AG08395 (cell line): ENCODE measurements around the gene NCKIPSD.
"Not testable (repeated sequence)": the region's sequence is repeated elsewhere in the genome, so short reads cannot be mapped to it uniquely, and the experiment has no call there.

Experiments
- DNase-seq: peaks from one replicate; pipeline ENCODE4 v3.0.0; 2012; ENCODE audit warnings: mixed read lengths, low spot score

NCKIPSD gene

DNA sequence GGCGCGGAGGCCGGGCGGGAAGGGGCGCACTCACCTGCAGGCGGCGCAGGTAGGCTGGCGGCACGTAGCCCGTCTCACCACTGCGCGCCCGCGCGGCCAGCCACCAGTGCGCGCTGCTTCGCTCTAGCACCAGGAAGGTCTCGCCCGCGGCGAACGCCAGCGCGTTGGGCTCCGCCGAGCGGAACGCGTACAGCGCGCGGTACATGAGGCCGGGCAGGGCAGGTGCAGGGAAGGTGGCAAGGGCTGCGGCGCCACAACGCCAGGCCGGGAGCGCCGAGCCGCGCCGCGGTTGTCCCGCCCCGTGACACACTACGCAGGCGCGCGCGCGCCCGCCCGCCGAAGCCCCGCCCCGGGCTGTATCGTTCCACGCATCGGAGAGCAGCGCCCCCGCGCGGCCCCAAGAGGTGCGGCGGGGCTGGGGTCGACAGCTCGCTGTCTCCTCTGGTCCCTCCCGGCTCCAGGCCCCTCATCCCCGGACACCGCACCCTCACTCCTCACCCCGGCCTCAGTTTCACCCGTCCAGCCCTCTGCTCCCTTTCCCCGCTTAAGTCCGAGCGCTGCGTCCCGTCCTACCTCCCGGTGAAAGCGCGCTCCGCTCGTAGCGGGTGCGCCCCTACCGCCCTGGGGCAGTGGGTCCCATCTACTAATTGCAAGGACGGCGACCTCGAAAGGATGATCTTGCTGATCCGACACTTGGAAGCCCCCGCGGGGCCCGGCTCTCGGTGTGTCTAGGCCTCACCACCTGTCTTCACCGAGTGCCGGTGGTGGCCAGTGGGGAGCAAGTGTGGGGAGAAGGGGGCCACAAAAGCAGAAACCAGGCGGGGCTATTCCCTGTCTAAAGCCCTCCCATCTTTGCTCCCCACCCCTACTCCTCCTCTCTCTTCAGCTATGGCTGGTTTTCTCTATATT lies at the start of gene NCKIPSD:
NCKIPSD (minus strand) TSS at position 313 of the 909 bp plus-strand sequence; CDS start at position 205, 108 bp downstream.
- DNase-seq = peak; percentile 98

- DNase-seq = not testable (repeated sequence)
Observed at GRCh38 chr3:48735075-48735767, 49.5 kb upstream of the NCKIPSD start.

- DNase-seq = not testable (repeated sequence)
Observed at GRCh38 chr3:48734541-48734940, 48.8 kb upstream of the NCKIPSD start.

- not testable (repeated sequence) for DNase-seq
Observed at GRCh38 chr3:48733752-48734518, 48.2 kb upstream of the NCKIPSD start.

DNA sequence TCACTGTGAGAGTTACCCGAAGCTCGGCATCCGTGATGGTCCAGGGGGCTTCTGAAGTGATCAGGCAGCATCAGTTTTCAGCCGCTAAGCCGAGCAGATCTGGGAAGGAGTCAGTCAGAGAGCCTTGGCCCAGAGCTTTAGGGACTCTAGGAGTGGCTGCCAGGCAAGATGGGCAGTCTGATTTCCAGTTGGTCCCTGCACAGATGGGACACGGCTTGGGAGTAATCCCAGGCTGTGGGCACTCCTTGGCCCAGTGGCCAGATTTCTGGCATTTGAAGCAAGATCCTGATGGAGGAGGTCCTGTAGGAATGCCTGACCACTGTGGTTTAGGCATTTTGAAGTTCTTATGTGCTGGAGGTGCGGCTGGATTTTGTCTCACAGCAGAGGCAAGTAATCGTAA lies 41.8 kb upstream of the NCKIPSD start:
- no peak for DNase-seq

GRCh38 chr3:48725185-48725855 lies 39.6 kb upstream of the NCKIPSD start:
- DNase-seq = not testable (repeated sequence)

- no peak for DNase-seq
Observed at GRCh38 chr3:48723725-48724124, 38.0 kb upstream of the NCKIPSD start.

DNA sequence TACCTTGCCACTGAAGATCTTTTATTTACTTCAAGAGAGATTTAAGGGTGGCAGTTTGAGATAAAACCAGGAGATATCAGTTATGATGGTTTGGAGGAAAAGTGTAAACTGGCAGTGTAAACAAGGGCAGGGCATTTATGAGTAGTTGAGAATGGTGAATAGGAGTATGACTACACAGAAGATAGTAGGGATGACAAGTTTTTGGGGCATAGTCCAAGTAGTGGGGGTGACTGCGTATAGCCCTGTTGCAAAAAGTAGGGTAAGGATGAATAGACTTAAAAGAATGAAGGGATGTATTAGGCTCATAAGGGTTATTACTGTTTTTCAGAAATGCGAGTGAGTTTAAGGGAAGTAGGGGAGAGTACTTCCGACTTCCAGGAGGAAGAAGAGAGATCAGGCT lies 37.6 kb upstream of the NCKIPSD start:
- DNase-seq = not testable (repeated sequence)

- DNase-seq = peak; percentile 99
Observed at GRCh38 chr3:48716982-48717746, 31.4 kb upstream of the NCKIPSD start, which contains the start of gene IP6K2. Gene IP6K2 (minus strand): TSS chr3:48717221. CDS start chr3:48695291, 21,930 bp downstream.

DNA sequence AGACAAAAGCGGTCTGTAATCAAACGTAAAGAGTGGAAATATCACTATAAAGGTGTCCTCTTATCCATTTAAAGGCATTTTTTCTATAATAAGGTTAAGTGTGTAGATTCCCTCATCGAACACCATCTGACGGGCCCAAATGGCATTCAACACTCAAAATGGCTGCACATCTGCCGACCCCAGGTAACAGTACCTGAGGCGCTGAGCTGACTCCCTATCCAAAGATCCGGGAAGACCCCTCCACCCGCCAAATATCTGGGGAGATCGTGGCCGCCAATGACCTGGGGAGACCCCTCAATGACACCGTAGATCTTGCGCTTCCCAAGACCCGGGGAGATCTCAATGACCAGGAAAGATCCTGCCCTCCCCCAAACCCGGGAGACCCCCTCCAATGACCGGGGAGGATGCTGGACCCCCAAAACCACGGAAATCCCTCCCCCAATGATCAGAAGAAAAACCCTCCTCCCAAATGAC lies 30.8 kb upstream of the NCKIPSD start:
- DNase-seq = no peak

DNA sequence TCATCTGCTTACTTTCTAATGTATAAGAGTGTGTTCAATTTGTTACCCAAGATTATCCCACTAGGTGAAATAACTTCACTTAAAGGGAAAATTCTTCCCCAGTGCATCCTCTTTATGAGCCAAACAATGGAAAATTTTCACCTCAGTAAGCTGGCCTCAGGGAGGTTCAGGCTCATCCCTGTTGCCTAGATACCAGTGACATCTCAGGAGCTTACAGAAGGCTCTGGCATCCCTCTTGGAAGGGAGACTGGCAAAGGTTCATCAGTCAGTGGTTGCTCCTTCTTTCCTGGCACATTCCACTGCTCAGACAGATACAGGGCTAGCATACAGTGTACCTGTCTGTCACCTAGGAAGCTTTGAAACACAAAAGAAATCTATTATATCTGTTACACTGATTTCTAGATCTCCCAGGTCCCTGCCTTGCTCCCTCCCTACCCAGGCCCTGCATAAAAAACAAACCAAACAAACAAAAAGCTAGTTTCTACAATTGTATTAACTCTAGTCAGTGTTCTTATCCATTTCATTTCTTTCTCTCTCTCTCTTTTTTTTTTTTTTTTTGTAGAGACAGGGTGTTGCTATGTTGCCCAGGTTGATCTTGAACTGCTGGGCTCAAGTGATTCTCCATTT lies 29.6 kb upstream of the NCKIPSD start:
- peak; percentile 57 for DNase-seq

DNA sequence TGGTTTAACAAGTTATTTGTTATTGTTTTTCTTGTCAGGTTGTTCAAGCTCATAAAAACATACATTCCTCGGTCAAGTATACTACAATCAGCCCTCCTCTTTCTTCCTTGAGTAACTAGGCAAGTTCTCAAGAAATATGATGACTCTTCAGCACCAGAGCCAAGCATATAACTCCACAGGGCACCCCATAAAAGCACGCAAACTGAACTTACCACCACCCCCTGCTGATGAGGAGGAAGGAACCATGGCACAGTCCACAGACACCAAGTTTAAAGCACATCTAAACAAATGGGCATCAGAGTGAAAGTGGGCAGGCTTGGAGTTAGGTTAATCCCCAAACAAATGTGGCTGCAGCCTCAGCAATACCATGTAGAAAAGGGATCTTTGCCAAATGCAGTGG lies 26.0 kb upstream of the NCKIPSD start:
- no peak for DNase-seq

- no peak for DNase-seq
Observed at GRCh38 chr3:48709051-48709461, 23.3 kb upstream of the NCKIPSD start.

DNA sequence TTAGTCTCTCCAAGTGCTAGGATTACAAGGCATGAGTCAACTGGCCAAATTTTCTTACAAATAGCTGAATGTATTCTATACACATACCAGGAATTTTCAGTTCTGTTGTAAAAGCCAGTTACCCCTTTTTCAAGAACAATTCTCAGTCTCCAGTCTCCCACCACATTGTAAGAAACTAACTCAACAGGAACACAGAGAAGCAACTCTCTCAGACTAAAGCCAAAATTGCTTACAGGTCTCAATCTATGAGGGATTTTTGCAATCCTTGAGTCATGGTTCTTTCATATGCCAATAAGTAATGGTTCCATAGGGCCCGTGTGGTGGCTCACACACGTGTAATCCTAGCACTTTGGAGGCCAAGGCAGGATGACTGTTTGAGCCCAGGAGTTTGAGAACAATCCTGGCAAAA lies 22.8 kb upstream of the NCKIPSD start:
- DNase-seq = peak; percentile 37

- DNase-seq = no peak
Observed at GRCh38 chr3:48707157-48707556, 21.4 kb upstream of the NCKIPSD start.

- DNase-seq = no peak
Observed at GRCh38 chr3:48702320-48702920, 16.7 kb upstream of the NCKIPSD start.

GRCh38 chr3:48700731-48701405 lies 15.2 kb upstream of the NCKIPSD start:
- DNase-seq = no peak

- no peak for DNase-seq
Observed at GRCh38 chr3:48698891-48699290, 13.2 kb upstream of the NCKIPSD start.

GRCh38 chr3:48697952-48698351 lies 12.2 kb upstream of the NCKIPSD start:
- DNase-seq = no peak
